SHP77 treated with DMSO at 0.1 percent for 48 hours (cell line): Measurements from ENCODE around the gene KMT2E.
"Not testable (repeated sequence)": the region's sequence is repeated elsewhere in the genome, so short reads cannot be mapped to it uniquely, and the experiment has no call there.

Experiments used
- DNase-seq: peaks from one replicate; lab custom pipeline; 2025; lab: John Stamatoyannopoulos, UW

KMT2E gene

GRCh38 chr7:104983076-104983577, 30.9 kb upstream of the KMT2E start:
- DNase-seq, result peak; percentile 54

- DNase-seq, result peak; percentile 76
Measured at GRCh38 chr7:104983578-104984539, 30.1 kb upstream of the KMT2E start.

GRCh38 chr7:104984585-104985258, 29.3 kb upstream of the KMT2E start:
- no peak for DNase-seq

- DNase-seq, result no peak
Measured at GRCh38 chr7:104985259-104985617, 28.8 kb upstream of the KMT2E start.

GRCh38 chr7:104986628-104987259, 27.3 kb upstream of the KMT2E start:
- no peak for DNase-seq

- not testable (repeated sequence) for DNase-seq
Measured at GRCh38 chr7:104987403-104987802, 26.6 kb upstream of the KMT2E start.

GRCh38 chr7:104990983-104991382, 23.0 kb upstream of the KMT2E start:
- DNase-seq, result no peak

GRCh38 chr7:104992306-104992705, 21.7 kb upstream of the KMT2E start:
- no peak for DNase-seq

GRCh38 chr7:104993217-104993862, 20.7 kb upstream of the KMT2E start:
- no peak for DNase-seq

GRCh38 chr7:104998040-104998752, 15.8 kb upstream of the KMT2E start:
- DNase-seq, result no peak

- no peak for DNase-seq
Measured at GRCh38 chr7:105000200-105000599, 13.8 kb upstream of the KMT2E start.

GRCh38 chr7:105000927-105001336, 13.1 kb upstream of the KMT2E start:
- no peak for DNase-seq

GRCh38 chr7:105001652-105002184, 12.3 kb upstream of the KMT2E start:
- DNase-seq, result no peak

- no peak for DNase-seq
Measured at GRCh38 chr7:105003275-105003674, 10.7 kb upstream of the KMT2E start.

- DNase-seq, result no peak
Measured at GRCh38 chr7:105003872-105004510, 10.0 kb upstream of the KMT2E start.

GRCh38 chr7:105005006-105005405, 9.0 kb upstream of the KMT2E start:
- not testable (repeated sequence) for DNase-seq

GRCh38 chr7:105005486-105005885, 8.5 kb upstream of the KMT2E start:
- DNase-seq, result not testable (repeated sequence)

- no peak for DNase-seq
Measured at GRCh38 chr7:105006367-105007136, 7.5 kb upstream of the KMT2E start.

- DNase-seq, result no peak
Measured at GRCh38 chr7:105007298-105007697, 6.7 kb upstream of the KMT2E start.
